AG04450 (cell line): ENCODE data around the gene TRIM27. TPM values are rescaled to one million over a fixed set of nuclear protein-coding genes. Genes with fewer than 3 reads are reported as not detected.
"Not testable (repeated sequence)": the region's sequence is repeated elsewhere in the genome, so short reads cannot be mapped to it uniquely, and the experiment has no call there.

Experiments
- CTCF ChIA-PET: fragments of 300-600, 350-600 bp; formaldehyde crosslinking; extraction: SDS; loops from one replicate; lab custom pipeline; 2022; ENCODE audit warnings: antibody characterized with exemption, inconsistent platforms; lab: Charles Lee
- POLR2A ChIA-PET: fragments of 350-600 bp; formaldehyde crosslinking; extraction: SDS; loops from one replicate; lab custom pipeline; 2021; ENCODE audit warnings: antibody characterized with exemption, inconsistent platforms; lab: Yijun Ruan, JAX
- DNase-seq: peaks from one replicate; pipeline ENCODE4 v3.0.0-alpha.2; 2011; ENCODE audit warnings: low read depth, low spot score
- H3K27ac ChIP-seq: one replicate; pipeline ENCODE4 v1.5.1; 2012; ENCODE audit warnings: low read depth, low read length, control low read depth
- H3K27me3 ChIP-seq: one replicate; pipeline ENCODE4 v1.6.0; 2012; ENCODE audit warnings: low read length; ENCODE audit not compliant: control insufficient read depth, insufficient read depth
- H3K4me3 ChIP-seq: 2 replicates; pipeline ENCODE4 v1.5.1; 2011; ENCODE audit warnings: mild to moderate bottlenecking, low read depth, low read length, control low read depth
- H3K9me3 ChIP-seq: 2 replicates; pipeline ENCODE4 v1.5.1; 2012; ENCODE audit warnings: low read length; ENCODE audit not compliant: control insufficient read depth, insufficient read depth
- CTCF ChIP-seq: IDR thresholded peaks from 2 replicates; pipeline ENCODE4 v1.5.1; 2011; ENCODE audit warnings: low read depth, low read length, control low read depth, inconsistent platforms
- polyA plus RNA-seq: library from polyadenylated mRNA; depleted of rRNA; stranded (reverse); fragments of >200 nt; gene quantifications from 2 replicates; pipeline ENCODE4 v1.2.3, GENCODE V29; 2011

The TRIM27 gene
- polyA plus RNA-seq, 1 experiment, result 73.8 TPM

- ChIA-PET CTCF (interaction anchor here (1.2 kb wide), 1 partner anchor 28 kb away, joined by 4 read pairs; no protein-coding TSS in a partner anchor), POLR2A (interaction anchor here (0.6 kb wide), 1 partner anchor 216 kb away, joined by 6 read pairs; no protein-coding TSS in a partner anchor)
- Histone ChIP-seq H3K9me3 (no peaks in the 10 kb centered on the region), H3K4me3 (peak overlapping the region; percentile 58), H3K27me3 (no peaks in the 10 kb centered on the region), H3K27ac (no peak overlapping the region)
- DNase-seq, result peak; percentile 27
- no peak for TF ChIP-seq CTCF
These were observed 29.3 kb upstream of the TRIM27 start for GRCh38 chr6:28953039-28953584.

GRCh38 chr6:28949656-28950195, 25.9 kb upstream of the TRIM27 start:
- H3K9me3 ChIP-seq, H3K4me3 ChIP-seq, POLR2A ChIA-PET, DNase-seq, H3K27me3 ChIP-seq, H3K27ac ChIP-seq: not testable (repeated sequence)
- CTCF ChIA-PET, result interaction anchor here (0.8 kb wide), 1 partner anchor 112 kb away, joined by 3 read pairs; no protein-coding TSS in a partner anchor

GRCh38 chr6:28948782-28949486, 25.1 kb upstream of the TRIM27 start:
- no peak overlapping the region for H3K27ac ChIP-seq
- H3K9me3 ChIP-seq, result no peaks in the 10 kb centered on the region
- no peak for DNase-seq
- POLR2A ChIA-PET, result interaction anchor here (0.6 kb wide), 1 partner anchor 153 kb away, joined by 3 read pairs; no protein-coding TSS in a partner anchor
- CTCF ChIA-PET, result interaction anchor here (0.8 kb wide), 1 partner anchor 111 kb away, joined by 3 read pairs; no protein-coding TSS in a partner anchor
- H3K4me3 ChIP-seq, result no peak overlapping the region
- TF ChIP-seq CTCF, result no peak
- H3K27me3 ChIP-seq, result no peaks in the 10 kb centered on the region

- POLR2A ChIA-PET, result no interaction called here
- H3K4me3 ChIP-seq, result no peak overlapping the region
- H3K27me3 ChIP-seq, result no peaks in the 10 kb centered on the region
- CTCF ChIA-PET, result no interaction called here
- DNase-seq, result no peak
- no peak overlapping the region for H3K27ac ChIP-seq
- TF ChIP-seq CTCF, result no peak
- no peaks in the 10 kb centered on the region for H3K9me3 ChIP-seq
These were observed 24.1 kb upstream of the TRIM27 start for GRCh38 chr6:28947831-28948270.

- CTCF ChIA-PET, result no interaction called here
- no peak for DNase-seq
- POLR2A ChIA-PET, result no interaction called here
- no peak overlapping the region for H3K4me3 ChIP-seq
- H3K9me3 ChIP-seq, result no peaks in the 10 kb centered on the region
- H3K27ac ChIP-seq, result no peak overlapping the region
- no peak for TF ChIP-seq CTCF
- no peaks in the 10 kb centered on the region for H3K27me3 ChIP-seq
These were observed 23.4 kb upstream of the TRIM27 start for GRCh38 chr6:28947067-28947765.
